NT2/D1 (cell line): ENCODE results near the gene CCNC.

Source experiments
- SUZ12 ChIP-seq: IDR thresholded peaks from 2 replicates; pipeline ENCODE4 v1.6.1; 2011; ENCODE audit not compliant: insufficient read length, insufficient read depth; ENCODE audit errors: extremely low read depth
- YY1 ChIP-seq: IDR thresholded peaks from 2 replicates; pipeline ENCODE4 v1.6.1; 2011; ENCODE audit not compliant: insufficient read length, insufficient read depth
- ZNF274 ChIP-seq: IDR thresholded peaks from 2 replicates; pipeline ENCODE4 v1.6.1; 2011; ENCODE audit warnings: mild to moderate bottlenecking, low read depth, low read length

GRCh38 chr6:99548706-99549105, 19.8 kb downstream of the CCNC start:
- TF ChIP-seq ZNF274 (no peak), YY1 (no peak), SUZ12 (no peak)
